ENCODE results near the gene MYEOV. TPM values are rescaled to one million over a fixed set of nuclear protein-coding genes. Genes with fewer than 3 reads are reported as not detected.

Gene MYEOV
- total RNA-seq, 3 donors from 2014 or later (not counting 1 experiment from before 2014, with no cell fraction given): 1.1 to 1.2 TPM; not detected in 1

GRCh38 chr11:69293087-69293486 is 868 bp upstream of the MYEOV start:
- no peak for ATAC-seq
- H3K4me1 ChIP-seq (ENCODE audit: control insufficient read depth, insufficient read depth, low read length): peaks cover 52% of the 10 kb centered on the region
- H3K4me3 Mint-ChIP-seq: no peak overlapping the region
- peaks cover 0 to 12% of the 10 kb centered on the region in 2 donors for H3K27me3 Mint-ChIP-seq (ENCODE audit: low read depth in 2 of 2)
- no peaks in the 10 kb centered on the region for H3K36me3 ChIP-seq (ENCODE audit: control insufficient read depth, insufficient read depth, low read length)
- H3K4me1 Mint-ChIP-seq: peaks cover 26 to 52% of the 10 kb centered on the region in 2 donors
- no peaks in the 10 kb centered on the region for H3K9me3 Mint-ChIP-seq
- H3K27me3 ChIP-seq (ENCODE audit: control insufficient read depth, insufficient read depth, low read length): no peaks in the 10 kb centered on the region
- no peak overlapping the region for H3K27ac Mint-ChIP-seq
- no peak for DNase-seq
- 89% methylated on average over 7 of the region's 8 CpGs for WGBS (ENCODE audit: insufficient coverage)
- no peak for TF ChIP-seq CTCF (IDR thresholded peaks at IDR 0.05)
- H3K27ac ChIP-seq (ENCODE audit: low read length): no peak overlapping the region
- H3K4me3 ChIP-seq (ENCODE audit: low read length): no peak overlapping the region
- H3K36me3 Mint-ChIP-seq: peaks cover 5% of the 10 kb centered on the region
- peaks cover 6% of the 10 kb centered on the region for H3K9me3 ChIP-seq (ENCODE audit: control insufficient read depth, insufficient read depth, low read length)
- intact Hi-C loops (cut with micrococcal nuclease): loop anchor here (10.0 kb wide), 1 partner anchor 132 kb away; no protein-coding TSS in a partner anchor

GRCh38 chr11:69294571-69295078 is 670 bp downstream of the MYEOV start:
- peaks cover 0 to 9% of the 10 kb centered on the region in 2 donors for H3K27me3 Mint-ChIP-seq (ENCODE audit: low read depth in 2 of 2)
- Histone ChIP-seq H3K9me3 (ENCODE audit: control insufficient read depth, insufficient read depth, low read length) (peaks cover 6% of the 10 kb centered on the region), H3K27ac (ENCODE audit: low read length) (no peak overlapping the region), H3K27me3 (ENCODE audit: control insufficient read depth, insufficient read depth, low read length) (no peaks in the 10 kb centered on the region), H3K4me1 (ENCODE audit: control insufficient read depth, insufficient read depth, low read length) (peaks cover 68% of the 10 kb centered on the region), H3K4me3 (ENCODE audit: low read length) (no peak overlapping the region), H3K36me3 (ENCODE audit: control insufficient read depth, insufficient read depth, low read length) (no peaks in the 10 kb centered on the region)
- H3K4me1 Mint-ChIP-seq: peaks cover 33 to 64% of the 10 kb centered on the region in 2 donors
- H3K27ac Mint-ChIP-seq: peak overlapping the region in 1 of 2 donors; percentile 55
- ATAC-seq: no peak
- intact Hi-C loops (cut with micrococcal nuclease): loop anchor here (10.0 kb wide), 1 partner anchor 130 kb away; no protein-coding TSS in a partner anchor
- peaks cover 5% of the 10 kb centered on the region for H3K36me3 Mint-ChIP-seq
- no peak for DNase-seq
- no peak overlapping the region for H3K4me3 Mint-ChIP-seq
- H3K9me3 Mint-ChIP-seq: no peaks in the 10 kb centered on the region
- no peak for TF ChIP-seq CTCF (IDR thresholded peaks at IDR 0.05)
- 90% methylated on average over 8 of the region's 8 CpGs for WGBS (ENCODE audit: insufficient coverage)

DNA sequence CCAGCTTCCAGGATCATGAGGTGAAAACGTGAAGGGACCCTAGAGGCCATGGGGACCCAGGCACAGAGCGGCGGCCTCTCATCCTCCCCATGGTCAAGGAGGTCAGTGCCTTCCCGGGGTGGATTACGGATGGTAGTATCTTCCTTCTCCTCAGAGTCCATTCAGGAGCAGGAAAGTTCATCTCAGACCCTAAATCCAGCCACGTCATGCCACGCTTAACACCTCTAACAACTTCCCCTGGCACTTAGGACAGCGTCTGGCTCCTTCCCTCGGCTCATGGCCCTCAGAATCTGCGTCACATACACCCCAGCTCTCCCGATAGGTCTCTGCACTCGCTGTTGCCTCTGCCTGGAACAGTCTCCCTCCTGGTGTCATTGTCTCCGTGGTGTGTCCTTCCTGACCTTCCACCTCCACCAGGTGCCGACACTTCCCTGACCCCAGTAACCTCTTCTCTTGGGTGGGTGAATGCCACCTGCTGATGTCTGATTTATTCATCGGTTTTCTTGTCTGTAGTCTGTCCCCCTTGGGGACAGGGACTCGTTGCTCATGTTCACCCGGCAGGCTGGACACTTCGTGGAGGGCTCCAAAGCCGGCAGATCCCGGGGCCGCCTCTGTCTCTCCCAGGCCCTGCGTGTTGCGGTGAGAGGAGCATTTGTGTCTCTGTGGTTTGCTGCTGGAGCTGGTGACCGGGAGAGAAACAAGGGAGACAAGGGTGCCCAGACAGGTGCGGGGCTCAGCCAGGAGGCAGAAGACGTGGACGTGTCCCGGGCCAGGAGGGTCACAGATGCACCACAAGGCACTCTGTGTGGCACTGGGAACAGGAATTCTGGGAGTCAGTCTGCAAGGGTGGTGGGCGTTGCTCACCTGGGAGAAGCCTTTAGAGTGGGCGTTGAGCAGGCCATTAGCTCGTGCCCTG is 1.4 kb downstream of the MYEOV start:
- peaks cover 6% of the 10 kb centered on the region for H3K9me3 ChIP-seq (ENCODE audit: control insufficient read depth, insufficient read depth, low read length)
- intact Hi-C loops (cut with micrococcal nuclease): loop anchor here (10.0 kb wide), 1 partner anchor 129 kb away; no protein-coding TSS in a partner anchor
- whole genome bisulfite sequencing (ENCODE audit: insufficient coverage): 94% methylated on average over 31 of the region's 31 CpGs
- no peak for TF ChIP-seq CTCF (IDR thresholded peaks at IDR 0.05)
- no peak for ATAC-seq
- Mint-ChIP-seq H3K27me3 (ENCODE audit: low read depth in 2 of 2) (peaks cover 0 to 5% of the 10 kb centered on the region in 2 donors), H3K27ac (peak overlapping the region in 1 of 2 donors; percentile 55), H3K36me3 (peaks cover 5% of the 10 kb centered on the region), H3K4me1 (peaks cover 39 to 70% of the 10 kb centered on the region in 2 donors), H3K4me3 (no peak overlapping the region), H3K9me3 (no peaks in the 10 kb centered on the region)
- H3K36me3 ChIP-seq (ENCODE audit: control insufficient read depth, insufficient read depth, low read length): no peaks in the 10 kb centered on the region
- H3K27me3 ChIP-seq (ENCODE audit: control insufficient read depth, insufficient read depth, low read length): no peaks in the 10 kb centered on the region
- no peak overlapping the region for H3K4me3 ChIP-seq (ENCODE audit: low read length)
- H3K4me1 ChIP-seq (ENCODE audit: control insufficient read depth, insufficient read depth, low read length): peaks cover 74% of the 10 kb centered on the region
- H3K27ac ChIP-seq (ENCODE audit: low read length): no peak overlapping the region
- no peak for DNase-seq

All from natural killer cell (primary cell).